Activated naive CD8-positive, alpha-beta T cell treated with anti-CD3 and anti-CD28 coated beads, Interleukin-2, amount 50 U/mL, for 16 hours (primary cell): Measurements from ENCODE around the gene RAB3B.

Source experiments
- DNase-seq: peaks from one replicate; pipeline ENCODE4 v3.0.0-alpha.2; 2020; ENCODE audit warnings: low read depth, low spot score

The RAB3B gene

DNA sequence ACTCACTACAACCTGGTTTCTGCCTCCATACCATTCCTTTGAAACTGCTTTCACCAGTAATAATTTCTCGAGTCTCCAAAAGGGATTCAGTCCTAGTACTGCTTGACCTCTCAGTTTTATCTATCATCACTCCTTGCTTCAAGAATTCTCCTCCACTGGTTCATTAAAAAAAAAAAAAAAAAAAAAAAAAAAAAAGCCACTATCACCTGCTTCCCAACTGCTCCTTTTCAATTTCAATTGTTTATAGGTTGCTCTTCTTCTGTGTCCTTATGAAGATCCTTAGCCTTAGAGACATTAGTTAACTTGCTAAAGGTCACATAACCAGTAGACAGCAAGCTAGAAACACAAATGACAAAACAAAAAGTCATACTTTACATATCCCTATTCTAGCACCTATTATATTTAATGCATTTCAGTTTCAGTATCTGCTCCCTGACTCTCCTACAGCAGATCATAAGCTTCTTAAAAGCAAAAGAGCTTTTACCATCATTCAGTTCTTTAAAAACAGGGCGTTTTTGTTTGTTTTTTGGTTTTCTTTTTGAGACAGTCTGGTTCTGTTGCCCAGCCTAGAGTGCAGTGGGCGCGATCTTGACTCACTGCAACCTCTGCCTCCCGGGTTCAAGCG, 119.0 kb downstream of the RAB3B start:
- no peak for DNase-seq

DNA sequence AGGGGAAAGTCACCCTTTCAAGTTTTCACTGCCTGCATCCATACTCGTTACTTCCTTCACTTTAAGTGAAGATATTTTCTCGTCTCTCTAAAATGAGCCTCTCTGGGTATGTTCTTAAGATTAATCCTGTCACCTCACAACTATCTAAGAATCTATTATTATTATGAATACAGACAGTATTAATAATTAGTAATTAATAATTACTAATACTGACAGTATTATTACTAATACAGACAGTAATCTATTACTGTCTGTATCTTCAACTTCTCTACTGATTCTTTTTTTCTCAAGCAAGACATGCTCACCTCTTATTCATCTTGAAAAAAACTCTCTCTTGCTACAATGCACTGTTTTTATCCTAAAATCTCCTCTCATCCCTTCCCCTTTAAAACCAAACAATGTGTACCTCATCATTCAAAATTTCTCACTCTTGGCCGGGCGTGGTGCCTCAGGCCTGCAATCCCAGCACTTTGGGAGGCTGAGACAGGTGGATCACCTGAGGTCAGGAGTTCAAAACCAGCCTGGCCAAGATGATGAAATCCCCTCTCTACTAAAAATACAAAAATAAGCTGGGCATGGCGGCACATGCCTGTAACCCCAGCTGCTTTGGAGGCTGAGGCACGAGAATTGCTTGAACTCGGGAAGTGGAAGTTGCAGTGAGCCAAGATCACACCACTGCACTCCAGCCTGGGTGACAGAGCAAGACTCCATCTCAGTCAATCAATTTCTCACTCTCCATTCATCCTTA, 119.7 kb downstream of the RAB3B start:
- no peak for DNase-seq

DNA sequence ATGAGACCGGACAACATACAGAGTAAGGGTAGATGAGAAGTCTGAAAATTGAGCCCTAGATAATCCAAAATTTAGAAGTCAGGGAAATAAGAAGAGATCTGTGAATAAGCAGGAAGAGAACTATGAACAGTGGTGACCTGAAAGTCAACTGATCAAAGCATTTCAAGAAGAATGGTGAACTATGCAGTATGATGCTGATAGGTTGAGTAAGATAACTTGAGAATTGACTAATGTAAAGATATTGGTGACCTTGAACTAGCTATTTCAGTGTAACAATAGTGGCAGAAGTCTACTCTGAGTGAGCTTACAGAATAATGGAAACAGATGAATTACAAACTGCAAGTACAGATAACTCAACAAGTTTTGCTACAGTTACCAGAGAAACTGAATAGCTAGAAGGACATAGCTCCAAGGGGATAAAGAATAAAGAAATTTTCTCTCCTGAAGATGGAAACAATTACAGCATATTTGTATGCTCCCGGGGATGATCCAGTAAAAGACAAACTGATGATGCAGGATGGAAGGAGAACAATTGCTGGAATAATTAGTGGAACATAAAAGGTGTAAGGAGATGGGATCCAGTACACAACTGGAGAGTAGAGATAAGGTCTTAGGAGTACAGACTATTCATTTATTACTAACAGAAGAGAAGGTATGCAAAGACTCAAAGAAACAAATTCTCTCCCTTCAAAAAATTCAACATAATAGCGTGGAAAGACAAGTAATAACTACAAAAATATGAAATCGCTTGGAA, 122.8 kb downstream of the RAB3B start:
- DNase-seq, result no peak

DNA sequence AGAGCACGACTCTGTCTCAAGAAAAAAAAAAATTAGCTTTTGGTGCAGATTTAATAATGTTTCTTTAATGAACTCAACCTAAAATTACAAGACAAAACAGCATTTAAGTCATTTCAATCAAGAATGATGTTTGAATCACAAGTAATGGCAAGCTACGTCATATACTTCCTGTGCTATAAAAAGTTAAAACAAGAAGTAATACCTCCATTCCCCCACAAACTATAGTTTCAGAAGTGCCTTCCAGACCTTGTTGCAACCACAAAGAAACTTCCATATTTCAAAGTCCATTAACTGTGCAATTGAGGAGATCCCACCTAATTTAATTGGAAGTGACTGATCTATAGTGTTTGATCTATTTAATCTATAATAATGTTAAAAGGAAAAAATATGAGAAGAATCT, 127.1 kb downstream of the RAB3B start:
- no peak for DNase-seq

DNA sequence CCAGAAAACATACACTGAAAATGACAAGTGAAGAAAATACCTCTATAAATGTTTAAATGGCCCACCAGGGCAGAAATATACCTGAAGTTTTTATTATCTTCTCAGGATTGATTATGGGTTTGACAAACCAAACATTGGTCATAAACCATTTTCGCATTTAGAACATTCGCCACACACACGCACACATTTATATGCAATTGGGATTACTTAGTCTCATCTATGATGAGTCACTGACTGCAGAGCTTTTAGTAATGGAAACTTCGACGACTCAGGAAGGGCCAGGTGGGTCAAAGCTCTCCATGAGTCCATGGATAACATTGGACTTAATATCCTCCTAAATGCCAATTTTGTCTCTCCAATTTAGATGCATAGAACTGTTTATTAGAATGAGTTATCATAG, 128.8 kb downstream of the RAB3B start:
- DNase-seq, result no peak

DNA sequence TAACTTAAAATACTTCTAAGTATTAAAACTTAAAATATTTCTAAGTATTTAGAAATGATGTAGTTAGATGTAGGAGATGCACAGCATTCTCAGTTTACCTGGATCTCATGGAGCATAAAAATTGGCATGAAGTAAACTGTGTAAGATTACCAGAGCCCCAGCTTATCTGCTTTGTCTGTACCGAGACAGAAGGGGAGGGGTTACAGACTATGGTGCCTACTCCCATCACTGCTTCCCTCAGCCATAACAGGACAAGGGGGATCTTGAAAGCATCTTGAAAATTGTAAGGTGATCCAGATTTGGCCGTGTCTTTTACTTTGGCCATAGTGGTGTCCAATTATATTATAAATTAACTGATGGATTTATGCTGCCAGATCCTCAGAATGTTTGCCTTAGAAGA, 130.8 kb downstream of the RAB3B start:
- DNase-seq, result no peak

DNA sequence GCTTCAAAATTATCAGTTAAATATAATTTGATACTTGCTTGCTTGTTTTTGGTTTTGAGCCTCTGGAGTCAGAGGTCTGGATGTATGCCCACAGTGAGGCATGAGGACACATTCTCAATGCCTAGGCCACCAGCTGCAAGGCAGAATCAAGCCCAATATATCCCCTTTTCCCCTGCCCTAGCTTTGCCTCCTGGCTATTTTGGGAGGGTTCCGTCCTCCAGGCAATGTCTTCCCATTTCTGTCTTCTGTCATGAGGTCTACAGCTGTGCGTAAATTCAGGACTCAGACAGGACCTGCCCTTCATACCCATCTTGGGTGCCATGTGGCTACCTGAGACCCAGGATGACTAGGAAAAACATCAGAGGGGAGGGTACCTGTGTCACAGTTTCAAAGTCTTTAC, 131.2 kb downstream of the RAB3B start:
- DNase-seq, result no peak

DNA sequence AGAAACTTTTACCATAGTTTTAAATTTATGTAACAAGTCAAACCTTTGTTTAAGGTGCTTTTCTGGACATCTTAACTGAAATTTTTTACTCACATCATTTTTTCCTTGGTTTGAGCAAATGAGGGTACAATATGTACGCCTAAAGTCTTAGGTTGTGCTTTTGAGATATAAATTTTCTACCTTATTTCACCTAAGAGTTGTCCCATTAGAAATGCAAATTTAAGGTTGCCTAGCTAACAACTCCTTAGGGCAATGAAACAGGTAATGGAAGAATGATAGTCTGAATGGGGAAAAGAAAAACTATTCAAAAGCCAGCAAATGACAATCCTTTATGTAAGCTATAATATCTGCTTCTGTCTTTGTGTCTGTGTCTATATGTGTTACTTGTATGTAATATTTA, 131.6 kb downstream of the RAB3B start:
- DNase-seq, result no peak
